HG03442 (cell line): ENCODE data around the gene SEC24A.
"Not testable (repeated sequence)": the region's sequence is repeated elsewhere in the genome, so short reads cannot be mapped to it uniquely, and the experiment has no call there.

Experiments used
- ATAC-seq: cut with Tn5 transposase; IDR thresholded peaks from one replicate; pipeline ENCODE4 v1.9.1; 2021; ENCODE audit warnings: mild to moderate bottlenecking, moderate library complexity; ENCODE audit not compliant: unreplicated experiment

Gene SEC24A

GRCh38 chr5:134738963-134739661, 90.5 kb downstream of the SEC24A start:
- ATAC-seq: peak; percentile 26

DNA sequence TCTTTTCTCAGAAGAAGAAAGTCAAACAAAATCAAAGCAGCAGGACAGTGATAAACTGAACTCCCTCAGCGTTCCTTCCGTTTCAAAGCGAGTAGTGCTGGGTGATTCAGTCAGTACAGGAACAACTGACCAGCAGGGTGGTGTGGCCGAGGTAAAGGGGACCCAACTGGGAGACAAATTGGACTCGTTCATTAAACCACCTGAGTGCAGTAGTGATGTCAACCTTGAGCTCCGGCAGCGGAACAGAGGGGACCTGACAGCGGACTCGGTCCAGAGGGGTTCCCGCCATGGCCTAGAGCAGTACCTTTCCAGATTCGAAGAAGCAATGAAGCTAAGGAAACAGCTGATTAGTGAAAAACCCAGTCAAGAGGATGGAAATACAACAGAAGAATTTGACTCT, 92.5 kb downstream of the SEC24A start:
- no peak for ATAC-seq

- no peak for ATAC-seq
Measured at GRCh38 chr5:134742134-134742533, 93.5 kb downstream of the SEC24A start.

DNA sequence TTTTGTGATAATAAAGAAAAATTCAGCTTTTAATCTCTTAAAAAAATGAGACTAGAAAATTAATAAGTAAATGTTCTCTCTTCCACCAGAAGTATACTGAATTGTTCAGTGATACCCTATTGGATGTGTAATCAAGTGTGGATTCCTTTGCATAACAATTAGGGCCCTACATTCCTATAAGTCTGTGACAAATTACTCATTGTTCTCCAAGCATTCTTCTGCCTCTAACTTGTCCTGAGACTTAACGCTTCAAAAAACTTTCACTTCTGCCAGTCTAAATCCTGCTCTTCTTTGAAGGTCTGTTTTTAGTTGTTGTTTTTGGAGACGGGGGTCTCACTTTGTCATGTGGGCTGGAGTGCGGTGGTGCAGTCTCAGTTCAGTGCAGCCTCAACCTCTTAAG, 100.8 kb downstream of the SEC24A start:
- ATAC-seq: no peak

DNA sequence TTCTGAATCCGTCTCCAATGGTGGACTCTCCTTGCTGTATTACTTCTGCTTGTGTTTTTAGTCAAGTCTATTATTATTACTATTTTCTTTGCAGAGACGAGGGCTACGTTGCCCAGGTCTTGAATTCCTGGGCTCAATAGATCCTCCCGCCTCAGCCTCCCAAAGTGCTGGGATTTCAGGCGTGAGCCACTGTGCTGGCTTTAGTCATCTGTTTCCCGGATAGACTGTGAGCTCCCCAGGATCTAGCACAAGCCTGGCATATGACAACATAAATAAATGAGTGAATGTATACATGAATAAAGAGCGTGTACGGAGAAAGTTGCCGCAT, 109.6 kb downstream of the SEC24A start:
- no peak for ATAC-seq

- ATAC-seq: peak; percentile 97
Measured at GRCh38 chr5:134758504-134759341, 110.1 kb downstream of the SEC24A start, which contains the start of gene DDX46. Gene DDX46, plus strand, starts transcription at chr5:134758779. Its CDS starts 160 bp downstream, at chr5:134758939.

DNA sequence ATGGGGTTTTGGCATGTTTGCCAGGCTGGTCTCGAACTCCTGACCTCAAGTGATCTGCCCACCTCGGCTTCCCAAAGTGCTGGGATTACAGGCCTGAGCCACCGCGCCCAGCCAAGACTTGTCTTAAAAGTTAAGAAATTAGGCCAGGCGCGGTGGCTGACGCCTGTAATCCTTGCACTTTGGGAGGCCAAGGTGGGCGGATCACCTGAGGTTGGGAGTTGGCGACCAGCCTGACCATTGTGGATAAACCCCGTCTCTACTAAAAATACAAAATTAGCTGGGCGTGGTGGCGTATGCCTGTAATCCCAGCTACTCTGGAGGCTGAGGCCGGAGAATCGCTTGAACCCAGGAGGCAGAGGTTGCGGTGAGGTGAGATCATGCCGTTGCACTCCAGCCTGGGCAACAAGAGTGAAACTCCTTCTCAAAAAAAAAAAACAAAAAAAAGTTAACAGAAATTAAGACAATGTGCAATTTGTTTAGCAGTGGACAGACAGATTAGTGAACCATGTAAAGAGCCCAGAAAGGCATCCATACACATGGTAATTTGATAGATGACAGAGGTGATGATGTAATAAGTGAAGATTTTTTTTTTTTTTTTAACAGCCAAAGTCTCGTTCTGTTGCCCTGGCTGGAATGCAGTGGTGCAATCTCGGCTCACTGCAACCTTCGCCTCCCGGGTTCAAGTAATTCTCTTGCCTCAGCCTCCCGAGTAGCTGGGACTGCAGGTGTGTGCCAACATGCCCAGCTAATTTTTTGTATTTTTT, 119.1 kb downstream of the SEC24A start:
- ATAC-seq: not testable (repeated sequence)

DNA sequence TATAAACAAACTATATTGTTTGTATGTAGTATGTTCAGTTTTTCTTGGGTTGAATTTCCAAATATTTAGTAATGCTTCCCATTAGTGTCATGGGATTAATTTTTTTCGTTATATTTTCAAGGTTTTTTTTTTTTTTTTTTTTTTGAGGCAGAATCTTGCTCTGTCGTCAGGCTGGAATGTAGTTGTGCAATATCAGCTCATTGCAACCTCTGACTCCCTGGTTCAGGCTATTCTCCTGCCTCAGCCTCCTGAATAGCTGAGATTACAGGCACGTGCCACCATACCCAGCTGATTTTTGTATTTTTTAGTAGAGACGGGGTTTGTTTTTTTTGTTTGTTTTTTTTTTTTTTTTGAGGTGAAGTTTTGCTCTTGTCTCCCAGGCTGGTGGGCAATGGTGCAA, 120.6 kb downstream of the SEC24A start:
- ATAC-seq: no peak

DNA sequence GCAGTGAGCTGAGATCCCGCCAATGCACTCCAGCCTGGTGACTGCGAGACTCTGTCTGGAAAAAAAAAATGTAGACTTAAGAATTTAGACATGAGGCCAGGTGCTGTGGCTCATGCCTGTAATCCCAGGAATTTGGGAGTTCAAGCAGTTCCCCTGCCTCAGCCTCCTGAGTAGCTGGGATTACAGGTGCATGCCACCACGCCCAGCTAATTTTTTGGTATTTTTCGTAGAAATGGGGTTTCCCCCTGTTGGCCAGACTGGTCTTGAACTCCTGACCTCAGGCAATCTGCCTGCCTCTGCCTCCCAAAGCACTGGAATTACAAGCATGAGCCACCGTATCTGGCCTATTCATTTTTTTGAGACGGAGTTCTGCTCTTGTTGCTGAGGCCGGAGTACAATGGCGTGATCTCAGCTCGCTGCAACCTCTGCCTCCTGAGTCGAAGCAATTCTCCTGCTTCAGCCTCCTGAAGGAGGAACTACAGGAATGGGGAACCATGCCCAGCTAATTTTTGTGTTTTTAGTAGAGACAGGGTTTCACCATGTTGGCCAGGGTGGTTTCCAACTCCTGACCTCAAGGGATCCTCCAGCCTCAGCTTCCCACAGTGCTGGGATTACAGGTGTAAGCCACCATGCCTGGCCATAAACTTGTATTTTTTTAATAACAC, 124.0 kb downstream of the SEC24A start:
- ATAC-seq: no peak

GRCh38 chr5:134777366-134777765, 128.8 kb downstream of the SEC24A start:
- ATAC-seq: no peak
